Nephron (organoid): ENCODE results near the gene RAP1GAP2.
A peak's percentile ranks its signal among the peaks of the same experiment; 100 is the strongest.

Source experiments
- H3K27ac Mint-ChIP-seq, 3 experiments: 2 replicates each; pipeline ENCODE4 v1.8.0; 2020; ENCODE audit warnings: mixed read lengths in 3 of 3, mild to moderate bottlenecking in 2 of 3, moderate library complexity in 1 of 3
- H3K27me3 Mint-ChIP-seq: 2 replicates; pipeline ENCODE4 v1.8.0; 2021; ENCODE audit warnings: low read depth, mild to moderate bottlenecking, moderate library complexity, mixed read lengths
- H3K36me3 Mint-ChIP-seq: 2 replicates; pipeline ENCODE4 v1.8.0; 2020; ENCODE audit warnings: low read depth, mixed read lengths
- H3K4me1 Mint-ChIP-seq: 2 replicates; pipeline ENCODE4 v1.8.0; 2020; ENCODE audit warnings: mixed read lengths
- H3K4me3 Mint-ChIP-seq, 3 experiments: 2 replicates each; pipeline ENCODE4 v1.8.0; 2020; ENCODE audit warnings: mild to moderate bottlenecking in 3 of 3, mixed read lengths in 3 of 3, moderate library complexity in 2 of 3
- H3K9me3 Mint-ChIP-seq: 2 replicates; pipeline ENCODE4 v1.8.0; 2020; ENCODE audit warnings: mixed read lengths
- CTCF ChIP-seq, 3 experiments: fragments of 200-600 bp; sonication (generic); IDR thresholded peaks; one replicate each; pipeline ENCODE4 v1.5.0; 2021; ENCODE audit warnings: antibody characterized with exemption in 3 of 3; ENCODE audit not compliant: unreplicated experiment in 3 of 3

Gene RAP1GAP2

GRCh38 chr17:2828397-2829038, 32.3 kb downstream of the RAP1GAP2 start:
- Mint-ChIP-seq H3K27me3 (peaks cover 20% of the 10 kb centered on the region), H3K4me1 (no peaks in the 10 kb centered on the region), H3K4me3 (no peak overlapping the region), H3K36me3 (no peaks in the 10 kb centered on the region), H3K9me3 (no peaks in the 10 kb centered on the region), H3K27ac (no peak overlapping the region)
- peak; percentile 86 to 90 (median 86) for TF ChIP-seq CTCF (IDR thresholded peaks at IDR 0.05; ENCODE audit: unreplicated experiment in 3 of 3)

GRCh38 chr17:2830678-2831077, 34.4 kb downstream of the RAP1GAP2 start:
- no peak for TF ChIP-seq CTCF (IDR thresholded peaks at IDR 0.05; ENCODE audit: unreplicated experiment in 3 of 3)
- no peak overlapping the region for H3K27ac Mint-ChIP-seq
- no peaks in the 10 kb centered on the region for H3K4me1 Mint-ChIP-seq
- no peaks in the 10 kb centered on the region for H3K9me3 Mint-ChIP-seq
- no peak overlapping the region for H3K4me3 Mint-ChIP-seq
- no peaks in the 10 kb centered on the region for H3K36me3 Mint-ChIP-seq
- peaks cover 29% of the 10 kb centered on the region for H3K27me3 Mint-ChIP-seq

GRCh38 chr17:2835780-2836179, 39.5 kb downstream of the RAP1GAP2 start:
- Mint-ChIP-seq H3K27ac (no peak overlapping the region), H3K36me3 (no peaks in the 10 kb centered on the region), H3K4me3 (no peak overlapping the region), H3K27me3 (peaks cover 22% of the 10 kb centered on the region), H3K9me3 (no peaks in the 10 kb centered on the region), H3K4me1 (no peaks in the 10 kb centered on the region)
- no peak for TF ChIP-seq CTCF (IDR thresholded peaks at IDR 0.05; ENCODE audit: unreplicated experiment in 3 of 3)

- no peak for TF ChIP-seq CTCF (IDR thresholded peaks at IDR 0.05; ENCODE audit: unreplicated experiment in 3 of 3)
- H3K27ac Mint-ChIP-seq = no peak overlapping the region
Observed at GRCh38 chr17:2837147-2837561, 40.9 kb downstream of the RAP1GAP2 start.

GRCh38 chr17:2841606-2842005, 45.4 kb downstream of the RAP1GAP2 start:
- Mint-ChIP-seq H3K36me3 (no peaks in the 10 kb centered on the region), H3K9me3 (no peaks in the 10 kb centered on the region), H3K27ac (no peak overlapping the region), H3K27me3 (peaks cover 17% of the 10 kb centered on the region), H3K4me1 (peaks cover 6% of the 10 kb centered on the region), H3K4me3 (no peak overlapping the region)
- TF ChIP-seq CTCF (IDR thresholded peaks at IDR 0.05; ENCODE audit: unreplicated experiment in 3 of 3) = no peak

More at GRCh38 chr17:2837147-2837561, 40.9 kb downstream of the RAP1GAP2 start:
- Mint-ChIP-seq H3K27me3 (peaks cover 22% of the 10 kb centered on the region), H3K4me1 (no peaks in the 10 kb centered on the region), H3K9me3 (no peaks in the 10 kb centered on the region), H3K36me3 (no peaks in the 10 kb centered on the region), H3K4me3 (no peak overlapping the region)

GRCh38 chr17:2842464-2842863, 46.2 kb downstream of the RAP1GAP2 start:
- peaks cover 6% of the 10 kb centered on the region for H3K4me1 Mint-ChIP-seq
- H3K4me3 Mint-ChIP-seq = no peak overlapping the region
- no peaks in the 10 kb centered on the region for H3K9me3 Mint-ChIP-seq
- H3K27ac Mint-ChIP-seq = no peak overlapping the region
- H3K36me3 Mint-ChIP-seq = no peaks in the 10 kb centered on the region
- peaks cover 17% of the 10 kb centered on the region for H3K27me3 Mint-ChIP-seq
- no peak for TF ChIP-seq CTCF (IDR thresholded peaks at IDR 0.05; ENCODE audit: unreplicated experiment in 3 of 3)
